ENCODE results near the gene GALNT18.

The GALNT18 gene

DNA sequence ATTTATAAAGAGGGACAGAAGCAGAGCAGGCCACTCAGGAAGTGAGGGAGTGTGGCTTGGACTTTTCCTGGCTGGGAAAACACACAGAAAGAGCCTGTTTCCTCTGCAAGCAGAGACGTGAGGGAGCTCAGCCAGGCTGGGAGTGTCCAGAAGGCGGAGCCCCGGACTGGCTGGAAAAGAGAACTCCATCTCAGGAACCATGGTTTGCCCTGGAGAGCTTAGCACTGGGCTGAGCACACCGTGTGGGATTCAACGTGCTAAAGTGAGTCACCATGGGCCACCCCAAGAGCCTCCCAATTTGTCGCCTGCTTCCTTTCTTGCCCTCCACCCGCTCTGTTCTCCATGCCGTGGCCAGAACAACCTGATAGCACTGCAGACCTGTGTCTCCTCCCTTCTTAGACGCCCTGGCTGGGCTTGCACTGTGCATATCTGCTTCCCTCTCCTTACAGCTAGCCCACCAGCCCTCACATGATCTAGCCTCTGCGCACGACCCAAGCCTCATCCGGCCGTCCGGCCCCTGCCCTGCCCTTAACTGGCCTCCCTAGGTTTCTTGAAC lies 51.8 kb downstream of the GALNT18 start:
- DNase-seq (ENCODE audit: low read depth in 1 of 2, low spot score in 1 of 2), result no peak

DNA sequence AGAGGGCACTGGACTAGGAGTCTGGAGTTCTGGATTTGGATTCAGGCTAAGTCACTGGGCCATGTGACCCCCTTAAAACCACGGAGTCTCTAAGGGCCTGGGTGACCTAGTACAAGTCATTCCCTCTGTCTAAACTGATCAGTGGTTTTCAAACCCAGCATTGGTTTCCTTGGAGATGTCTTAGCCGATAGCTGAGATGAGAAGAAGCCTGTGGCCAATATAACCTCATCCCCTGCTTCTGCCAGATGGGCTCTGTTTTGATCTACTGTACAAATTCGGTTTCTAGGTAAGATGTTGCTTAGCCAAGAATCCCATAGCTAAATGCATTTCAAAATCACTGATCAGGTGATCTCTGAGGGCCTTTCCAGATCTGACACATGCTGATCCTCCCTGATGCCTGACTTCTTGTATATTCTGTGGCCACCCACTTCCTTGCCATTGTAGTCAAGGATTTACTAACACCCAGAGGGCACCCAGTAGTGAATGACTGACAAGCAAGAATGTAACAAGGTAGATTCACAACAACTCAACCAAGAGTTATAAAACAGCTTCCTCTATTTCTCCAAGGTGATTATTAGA lies 53.1 kb downstream of the GALNT18 start:
- no peak for DNase-seq (ENCODE audit: low read depth in 1 of 2, low spot score in 1 of 2)

DNA sequence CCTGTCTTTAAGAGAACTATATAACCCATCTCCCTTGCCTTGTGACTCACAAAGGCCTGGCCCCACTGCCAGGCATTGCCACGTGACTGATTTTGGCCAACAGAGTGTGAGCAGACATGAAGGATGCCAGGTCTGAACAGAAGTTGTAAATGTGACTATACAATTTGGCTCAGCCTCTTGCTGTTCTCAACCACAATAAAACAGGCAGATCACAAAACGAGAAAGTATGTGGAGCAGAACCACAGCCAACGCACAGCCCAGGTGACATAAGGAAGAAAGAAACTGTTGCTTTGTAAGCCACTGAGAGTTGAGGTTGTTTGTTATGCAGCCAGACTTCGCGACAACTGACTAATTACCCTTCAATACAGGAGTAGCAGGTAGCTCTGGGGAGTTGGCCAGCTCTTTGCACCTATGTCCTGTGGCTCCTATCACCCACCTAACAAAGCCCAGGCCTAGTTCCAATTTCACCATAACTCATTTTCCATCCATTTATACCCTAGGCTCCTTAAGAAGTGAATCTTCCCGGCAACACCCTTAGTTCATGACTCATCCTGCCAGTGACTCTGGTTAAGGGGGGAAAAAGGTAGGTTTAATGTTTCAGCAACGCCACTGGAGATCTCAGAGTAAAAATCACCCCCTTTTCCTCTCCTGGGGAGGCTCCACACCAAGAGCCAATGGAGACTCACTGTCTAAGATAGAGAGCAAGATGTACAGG lies 53.7 kb downstream of the GALNT18 start:
- no peak for DNase-seq (ENCODE audit: low read depth in 1 of 2, low spot score in 1 of 2)

DNA sequence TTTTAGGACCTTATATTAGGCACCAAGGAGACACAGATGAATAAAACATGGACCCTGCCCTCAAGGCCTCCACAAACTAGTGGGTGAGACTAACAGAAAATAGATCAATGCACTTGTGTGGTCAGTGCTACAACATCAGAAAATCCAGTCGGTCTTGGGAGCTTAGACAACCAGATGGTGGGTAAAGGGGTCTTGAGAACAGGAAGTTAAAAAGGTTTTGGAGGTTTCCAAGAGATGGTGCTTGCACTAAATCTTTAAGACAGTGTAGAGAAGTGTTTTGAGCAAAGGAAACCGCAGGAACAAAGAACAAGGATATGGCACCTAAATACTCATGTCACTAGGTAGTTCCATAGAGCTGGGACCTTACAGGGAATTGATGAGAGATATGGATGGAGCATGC lies 56.2 kb downstream of the GALNT18 start:
- no peak for DNase-seq (ENCODE audit: low read depth in 1 of 2, low spot score in 1 of 2)

DNA sequence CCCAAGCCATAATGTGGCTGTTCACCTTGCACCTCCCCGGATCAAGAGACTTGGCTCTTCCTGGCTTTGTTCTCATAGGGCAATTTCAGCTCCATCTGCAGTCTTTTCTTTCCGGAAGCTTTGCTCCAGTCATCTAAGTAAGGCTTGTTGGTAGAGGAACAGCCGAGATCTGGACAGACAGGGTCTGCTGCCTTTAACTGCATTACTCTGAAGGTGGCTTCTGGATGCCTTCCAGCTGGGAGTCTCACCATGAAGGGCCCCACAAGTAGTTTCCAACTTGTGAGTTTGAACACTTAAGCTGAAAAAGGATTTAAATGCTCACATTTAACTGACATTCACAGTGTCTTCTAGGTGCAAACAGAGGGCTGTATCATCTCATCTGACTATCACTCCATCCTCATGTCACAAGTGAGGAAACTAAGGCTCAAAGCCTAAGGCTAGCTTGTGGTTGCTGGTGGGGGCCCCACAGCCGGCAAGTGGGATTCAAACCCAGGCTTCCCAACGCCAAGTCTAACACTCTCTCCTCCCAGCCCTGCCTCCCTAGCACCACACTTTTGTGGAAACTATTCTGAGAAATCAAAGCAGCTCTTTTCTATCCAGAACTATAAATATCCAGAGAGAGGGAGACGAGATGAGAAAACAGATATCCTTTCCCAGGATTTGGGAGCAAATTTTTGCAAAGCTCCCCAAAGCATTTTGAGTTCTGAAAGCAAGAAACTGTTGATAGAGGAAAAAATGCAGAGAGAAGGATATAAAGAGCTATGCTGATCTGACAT lies 58.4 kb downstream of the GALNT18 start:
- no peak for DNase-seq (ENCODE audit: low read depth in 1 of 2, low spot score in 1 of 2)

DNA sequence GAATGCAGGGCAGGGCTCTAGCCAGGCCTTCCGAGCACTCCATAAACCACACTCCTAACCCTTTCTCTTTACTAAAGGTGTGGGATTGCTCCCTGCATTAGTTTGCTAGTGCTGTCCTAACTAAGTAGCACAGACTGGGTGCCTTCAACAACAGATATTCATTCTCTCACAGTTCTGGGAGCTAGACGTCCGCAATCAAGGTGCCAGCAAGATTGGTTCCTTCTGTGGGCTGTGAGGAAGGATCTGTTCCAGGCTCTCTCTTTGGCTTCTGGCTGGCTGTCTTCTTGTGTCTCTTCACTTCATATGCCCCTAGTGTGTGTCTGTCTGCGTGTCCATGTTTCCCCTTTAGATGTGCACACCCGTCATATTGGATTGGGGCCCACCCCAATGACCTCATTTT lies 59.8 kb downstream of the GALNT18 start:
- no peak for DNase-seq (ENCODE audit: low read depth in 1 of 2, low spot score in 1 of 2)

DNA sequence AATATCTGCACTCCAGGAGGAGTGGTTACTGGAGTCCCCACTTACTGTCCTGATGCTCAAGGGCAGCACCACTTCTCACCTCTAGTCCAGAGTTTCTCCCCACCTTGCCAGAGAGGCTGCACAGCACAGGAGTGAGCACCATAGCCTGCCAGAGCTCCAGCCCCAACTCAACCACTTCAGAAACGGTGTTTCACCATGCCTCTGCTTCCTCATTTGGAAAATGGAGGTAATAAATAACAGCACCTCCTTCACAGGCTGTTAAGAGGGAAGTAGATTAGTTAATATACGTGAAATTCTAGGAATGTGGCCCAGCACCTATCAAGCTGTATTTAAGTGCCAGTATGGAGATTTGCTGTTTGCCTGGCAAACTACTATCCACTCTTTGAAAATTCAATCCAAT lies 63.0 kb downstream of the GALNT18 start:
- no peak for DNase-seq (ENCODE audit: low read depth in 1 of 2, low spot score in 1 of 2)

DNA sequence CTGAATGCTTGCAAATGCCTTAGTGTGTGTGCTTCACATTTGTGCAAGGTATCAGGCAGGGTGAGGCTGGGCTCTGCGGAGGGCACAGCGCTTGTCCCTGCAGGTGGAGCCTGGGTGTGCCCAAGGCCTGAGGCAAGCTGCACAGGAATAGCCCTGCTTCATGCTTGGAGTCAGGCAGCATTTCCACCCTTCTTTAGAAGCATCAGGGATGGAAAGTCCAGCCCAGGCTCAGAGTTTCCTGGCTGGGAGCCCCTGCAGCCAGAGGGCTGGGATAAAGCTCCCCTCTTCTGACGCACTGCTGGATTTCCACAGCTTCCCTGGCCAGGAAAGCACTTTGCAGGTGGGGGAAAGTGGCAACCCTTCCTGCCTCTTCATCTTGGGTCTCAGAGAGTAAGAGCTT lies 63.4 kb downstream of the GALNT18 start:
- DNase-seq (ENCODE audit: low read depth in 1 of 2, low spot score in 1 of 2), result no peak

DNA sequence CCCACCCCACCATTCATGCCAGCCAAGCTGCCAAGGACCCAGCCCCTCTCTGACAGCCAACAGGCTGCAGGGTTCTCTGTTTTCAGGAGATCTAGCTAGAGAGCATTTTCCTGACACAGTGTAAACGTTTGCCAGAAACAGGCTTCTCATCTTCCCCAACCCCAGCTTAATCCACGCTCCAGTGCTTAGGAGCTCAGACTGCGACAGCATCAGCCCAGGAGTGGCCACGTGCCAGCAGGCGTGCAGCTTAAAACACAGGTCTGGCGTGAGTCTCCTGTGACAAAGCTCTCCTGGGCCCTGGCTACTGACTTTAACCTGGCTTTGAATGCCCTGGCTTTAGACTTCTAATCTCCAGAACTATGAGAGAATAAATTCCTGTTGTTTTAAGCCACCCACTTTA lies 66.6 kb downstream of the GALNT18 start:
- DNase-seq (ENCODE audit: low read depth in 1 of 2, low spot score in 1 of 2), result no peak

DNA sequence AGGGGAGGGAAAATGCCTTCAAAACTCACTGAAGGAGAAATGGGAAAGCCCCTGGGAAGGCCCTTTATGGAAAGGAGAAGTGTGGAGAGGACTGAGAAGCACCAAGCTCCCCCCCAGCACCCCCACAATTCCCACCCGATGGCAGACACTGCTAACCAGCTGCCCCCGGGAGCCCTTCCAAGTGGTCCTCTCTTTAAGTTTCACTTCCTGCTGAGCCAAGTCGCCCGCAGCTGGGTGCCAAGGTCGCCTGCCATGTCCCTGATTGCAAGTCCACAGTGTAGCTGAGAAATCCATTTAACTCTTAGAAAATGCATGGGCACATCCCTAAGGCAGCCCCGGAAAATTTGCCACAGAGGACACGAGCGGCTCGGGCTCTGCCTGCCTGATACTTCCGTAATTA lies 68.2 kb downstream of the GALNT18 start:
- no peak for DNase-seq (ENCODE audit: low read depth in 1 of 2, low spot score in 1 of 2)

DNA sequence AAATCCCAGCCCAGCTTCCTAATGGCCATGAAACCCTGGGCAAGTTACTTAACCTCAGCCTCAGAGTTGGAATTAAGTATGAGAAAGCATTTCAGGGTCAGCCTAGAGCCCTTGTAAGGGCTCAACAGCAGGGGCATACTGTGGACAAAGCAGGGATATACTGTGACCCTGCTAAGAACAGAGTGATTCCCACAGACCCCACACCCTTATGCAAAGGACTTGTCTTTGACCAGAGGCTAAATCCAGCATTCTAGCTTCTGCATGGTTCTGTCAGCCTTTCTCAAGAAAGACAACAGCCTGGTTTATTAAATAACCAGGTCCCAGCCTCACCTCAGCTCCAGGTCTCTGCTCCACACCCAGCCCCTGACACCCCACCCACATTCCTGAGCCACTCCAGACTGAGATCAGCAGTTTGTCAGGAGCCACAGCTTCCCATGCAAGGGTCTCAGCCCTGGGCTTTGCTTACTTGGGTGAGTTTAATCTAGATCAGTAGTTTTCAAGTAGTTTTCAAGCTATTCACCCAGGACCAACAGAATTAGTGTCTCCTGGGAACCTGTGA lies 69.2 kb downstream of the GALNT18 start:
- DNase-seq (ENCODE audit: low read depth in 1 of 2, low spot score in 1 of 2), result no peak

DNA sequence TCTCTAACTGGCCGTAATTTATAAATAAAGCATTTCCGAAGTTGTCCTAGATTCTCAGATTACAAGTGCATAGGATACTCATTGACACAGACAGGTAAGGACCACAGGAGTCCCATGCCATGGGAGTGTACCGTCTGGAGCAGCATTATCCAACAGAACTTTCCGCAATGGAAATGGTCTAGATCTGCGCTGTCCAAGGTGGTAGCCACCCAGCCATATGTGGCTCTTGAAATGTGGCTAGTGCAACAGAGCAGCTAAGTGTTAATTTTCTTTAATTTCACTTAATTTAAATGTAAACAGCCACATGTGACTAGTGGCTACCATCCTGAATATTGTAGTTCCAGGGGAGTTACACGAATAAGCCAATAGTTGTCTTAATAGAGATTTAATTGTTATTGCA lies 71.3 kb downstream of the GALNT18 start:
- DNase-seq (ENCODE audit: low read depth in 1 of 2, low spot score in 1 of 2), result no peak

DNA sequence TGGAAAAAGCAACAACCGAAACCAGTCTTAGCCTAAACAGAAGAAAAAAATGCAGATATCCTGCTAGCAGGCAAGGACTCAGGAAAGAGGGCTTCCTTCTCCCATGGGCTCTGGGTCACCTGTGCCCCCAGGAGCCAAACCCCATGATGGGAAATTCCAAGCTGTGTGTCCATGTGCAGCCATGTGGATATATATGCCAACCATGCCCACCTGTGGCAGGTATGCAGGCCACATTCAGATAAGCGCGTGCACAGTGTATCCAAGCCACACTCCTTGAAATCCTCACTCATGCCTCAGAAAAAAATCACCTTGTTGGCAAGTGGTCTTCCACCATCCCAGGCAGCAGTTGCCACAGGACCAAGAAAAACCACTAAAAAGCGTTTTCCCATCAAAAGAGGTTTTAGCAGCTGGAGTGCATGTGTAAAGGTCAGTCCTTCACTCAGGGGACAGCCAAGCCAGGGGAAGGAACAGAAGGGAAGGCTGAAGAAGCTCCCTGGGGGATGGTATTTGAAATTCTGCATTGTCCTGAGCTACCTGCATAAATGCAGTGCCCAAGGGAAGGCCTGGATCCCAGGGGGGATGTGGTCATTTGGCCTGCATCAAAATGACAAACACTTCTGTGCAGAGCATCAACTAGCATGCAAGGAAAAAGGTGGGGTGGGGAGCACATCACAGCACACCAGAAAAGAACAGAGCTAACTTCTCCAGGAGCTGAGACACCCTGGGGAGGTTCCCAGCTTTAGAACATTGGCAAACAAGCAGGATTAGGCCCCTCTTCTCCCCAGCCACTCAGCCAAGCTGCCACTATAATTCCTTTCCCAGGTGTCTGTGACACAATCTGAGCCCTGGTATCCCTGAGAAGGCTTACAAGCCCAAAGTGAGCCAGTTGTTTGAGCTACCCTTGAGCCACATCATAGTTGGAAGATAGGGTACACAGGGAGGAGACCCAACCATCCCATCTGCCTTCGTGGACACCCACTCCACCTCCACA lies 76.2 kb downstream of the GALNT18 start:
- DNase-seq (ENCODE audit: low read depth in 1 of 2, low spot score in 1 of 2), result no peak

DNA sequence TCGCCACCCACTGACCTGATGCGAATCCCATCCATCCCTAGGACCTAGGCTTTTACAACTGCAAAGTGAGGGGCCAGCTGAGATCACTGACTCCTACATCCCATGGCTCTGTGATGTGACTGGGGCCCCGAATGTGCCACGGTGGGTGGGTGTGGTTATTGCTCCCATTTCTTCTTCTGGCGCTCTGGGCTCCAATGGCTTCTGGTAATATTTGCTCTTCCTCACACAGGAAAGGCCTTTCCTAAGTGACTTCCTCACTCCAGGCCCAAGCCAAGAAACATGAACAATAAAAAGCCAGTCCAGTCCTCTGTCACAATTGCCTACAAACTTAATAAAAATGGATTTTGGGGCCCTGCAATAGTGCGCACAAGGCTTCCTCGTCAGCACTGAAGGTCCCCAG lies 78.1 kb downstream of the GALNT18 start:
- DNase-seq (ENCODE audit: low read depth in 1 of 2, low spot score in 1 of 2), result no peak

DNA sequence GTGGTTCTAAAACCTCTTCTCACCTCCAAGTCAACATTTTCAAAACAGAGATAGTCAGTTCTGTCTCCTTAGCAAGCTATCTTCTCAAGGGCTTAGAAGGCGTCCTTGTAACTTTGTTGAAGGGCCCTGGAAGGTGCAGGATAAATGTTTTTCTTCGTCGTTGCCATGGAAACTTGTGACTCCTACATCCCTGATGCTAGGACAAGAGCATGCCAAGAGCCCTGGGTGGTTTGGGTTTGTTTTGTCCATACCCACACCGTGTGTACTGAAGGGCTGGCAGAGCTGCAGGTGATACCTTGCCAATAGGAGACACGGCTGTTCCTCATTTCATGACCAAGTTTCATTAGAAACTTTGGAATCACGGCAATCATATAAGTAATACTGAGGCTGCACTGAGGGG lies 81.6 kb downstream of the GALNT18 start:
- DNase-seq (ENCODE audit: low read depth in 1 of 2, low spot score in 1 of 2), result no peak

DNA sequence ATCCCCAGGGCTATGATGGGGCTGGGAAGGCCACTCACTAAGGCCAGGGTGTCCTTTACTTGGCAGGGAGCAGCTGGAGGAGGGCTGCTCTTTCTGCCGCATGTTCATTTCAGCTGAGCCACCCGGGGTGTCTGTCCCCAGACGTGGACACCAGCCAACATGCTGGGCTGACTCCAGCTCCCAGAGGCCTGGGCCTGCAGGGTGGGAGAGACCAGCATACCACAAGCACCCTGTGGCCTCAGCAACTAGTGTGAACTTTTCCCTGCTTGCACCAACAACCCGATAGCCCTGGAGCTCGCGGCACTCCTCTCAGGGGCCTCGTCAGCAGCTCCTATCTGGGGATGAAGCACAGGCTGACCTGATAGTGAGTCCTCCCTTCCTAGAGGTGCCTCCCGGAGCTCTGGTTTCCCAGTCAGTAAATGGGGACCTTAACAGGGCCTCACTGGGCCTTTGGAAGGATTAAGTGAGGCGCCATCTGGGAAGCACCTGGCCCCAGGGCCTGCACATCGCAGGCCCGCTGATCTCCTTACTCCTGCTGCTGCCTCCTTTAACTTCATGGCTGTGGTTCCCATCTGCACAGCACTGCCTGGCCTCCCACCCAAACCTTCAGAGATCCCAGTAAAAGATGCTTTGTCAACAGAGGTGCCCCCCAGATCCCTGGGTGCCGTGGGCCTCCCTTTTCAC lies 83.4 kb downstream of the GALNT18 start:
- DNase-seq (ENCODE audit: low read depth in 1 of 2, low spot score in 1 of 2), result no peak

DNA sequence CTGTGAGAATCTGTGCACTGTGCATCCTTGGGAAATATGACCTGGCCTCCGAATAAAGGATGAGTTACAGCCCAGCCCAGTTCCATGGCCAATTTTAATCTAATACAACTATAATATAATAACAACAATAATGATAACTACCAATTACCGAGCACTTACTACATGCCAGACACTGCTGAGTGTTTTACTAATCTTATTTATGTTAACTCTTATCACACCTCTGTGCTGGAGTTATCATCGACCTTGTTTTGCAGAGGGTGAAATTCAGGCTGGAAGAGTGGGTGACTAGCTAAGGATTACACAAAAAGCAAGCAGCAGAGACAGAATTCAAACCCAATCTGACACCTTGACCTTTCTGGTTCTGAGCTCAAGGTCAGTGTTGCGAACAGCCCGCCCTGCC lies 83.9 kb downstream of the GALNT18 start:
- no peak for DNase-seq (ENCODE audit: low read depth in 1 of 2, low spot score in 1 of 2)

DNA sequence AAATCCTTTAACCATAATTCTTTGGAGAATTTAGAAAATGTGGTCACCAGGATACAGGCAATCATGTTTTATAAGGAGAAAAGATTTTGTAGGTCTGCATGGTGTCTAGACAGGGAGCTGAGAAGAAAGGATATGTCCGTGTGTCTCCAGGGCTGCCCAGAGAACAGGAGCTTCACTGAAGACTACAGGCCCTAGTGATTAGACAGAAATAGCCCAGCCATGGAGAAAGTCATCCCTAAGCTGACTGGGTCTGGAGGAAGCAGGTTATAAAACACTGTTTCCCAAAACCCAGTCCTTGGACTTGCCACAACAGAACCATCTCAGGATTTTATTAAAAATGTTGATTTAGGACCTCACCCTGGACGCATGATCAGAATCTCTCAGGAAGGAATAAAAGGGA lies 84.4 kb downstream of the GALNT18 start:
- no peak for DNase-seq (ENCODE audit: low read depth in 1 of 2, low spot score in 1 of 2)

DNA sequence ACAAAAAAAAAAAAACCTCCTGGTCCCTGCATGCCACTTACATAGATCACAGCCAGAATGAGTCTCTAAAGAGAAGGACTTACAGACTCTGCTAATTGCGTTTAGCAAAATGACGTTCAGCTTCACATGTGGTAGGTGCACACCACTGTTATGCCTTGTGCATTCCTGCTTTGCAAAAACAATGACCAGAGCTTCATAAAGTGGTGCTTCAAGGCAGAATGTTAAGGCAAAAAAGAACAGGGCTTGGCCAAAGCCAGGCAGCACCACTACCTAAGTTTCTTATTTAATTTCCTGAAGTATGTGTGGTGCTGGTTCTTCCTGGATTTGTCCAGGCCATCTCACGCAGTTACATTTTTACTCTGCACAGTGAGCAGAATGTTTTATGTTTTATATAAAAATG lies 85.2 kb downstream of the GALNT18 start:
- no peak for DNase-seq (ENCODE audit: low read depth in 1 of 2, low spot score in 1 of 2)

DNA sequence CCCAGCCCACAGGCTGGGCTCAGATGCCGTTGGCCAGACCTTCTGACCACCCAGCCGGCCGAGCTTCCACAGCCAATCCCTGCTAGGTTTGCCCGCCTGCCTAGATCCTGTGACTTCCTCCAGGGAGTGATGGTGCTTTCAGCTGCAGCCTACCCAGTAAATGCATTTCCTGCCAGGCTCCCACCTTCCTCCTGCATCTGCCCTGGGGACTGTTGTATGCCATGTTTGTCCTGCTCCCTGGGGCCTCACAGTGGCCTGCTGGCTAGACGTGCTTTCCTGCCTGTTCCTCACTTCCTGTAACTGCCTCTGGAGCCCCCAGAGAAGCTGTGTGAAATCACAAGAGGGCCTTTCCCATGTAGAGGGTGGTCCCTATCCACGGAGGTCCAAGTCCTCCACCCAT lies 86.2 kb downstream of the GALNT18 start:
- no peak for DNase-seq (ENCODE audit: low read depth in 1 of 2, low spot score in 1 of 2)

Measured in activated CD4-positive, alpha-beta T cell treated with anti-CD3 and anti-CD28 coated beads, Interleukin-2, amount 50 U/mL, for 24 hours (primary cell).